Measurements from ENCODE around the gene CORO6.

The CORO6 gene

DNA sequence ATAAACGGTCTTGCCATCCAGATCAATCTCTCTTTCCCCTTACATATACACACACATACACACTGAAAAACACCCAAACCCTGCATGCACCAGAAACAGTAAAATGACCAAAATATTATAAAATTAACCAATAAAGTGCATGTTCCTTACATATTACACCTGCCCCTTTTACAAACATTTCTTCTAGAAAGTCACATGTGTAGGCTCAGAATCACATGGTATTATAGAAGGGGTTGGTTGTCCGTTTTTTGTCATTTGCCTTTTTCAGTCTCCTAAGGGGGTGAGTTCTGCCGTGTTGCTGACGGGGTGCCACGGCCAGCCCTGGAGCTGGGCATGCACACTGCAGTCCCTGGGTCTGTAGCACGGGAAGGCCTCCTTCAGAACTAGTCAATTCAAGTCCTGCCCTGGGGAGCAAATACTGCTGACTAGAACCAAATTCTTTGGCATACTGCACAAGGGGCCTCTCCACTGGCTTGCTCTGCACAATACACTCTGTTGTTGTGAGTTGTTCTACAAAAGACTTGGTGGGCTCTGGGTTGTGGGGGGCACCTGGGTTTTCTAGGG, 8.0 kb upstream of the CORO6 start:
- Histone ChIP-seq H3K79me2 (ENCODE audit: insufficient read depth, low read length) (no peaks in the 10 kb centered on the region), H4K20me1 (ENCODE audit: insufficient read depth, low read length, poor library complexity, severe bottlenecking) (no peaks in the 10 kb centered on the region), H3K9me3 (ENCODE audit: insufficient read depth, low read depth, low read length) (no peaks in the 10 kb centered on the region), H3K36me3 (ENCODE audit: insufficient read depth, low read length) (peaks cover 41% of the 10 kb centered on the region; the same call in 1 of the 2 replicates), H3K4me1 (ENCODE audit: insufficient read depth, low read length, poor library complexity, severe bottlenecking) (no peaks in the 10 kb centered on the region), H2AFZ (ENCODE audit: low read length) (no peak overlapping the region), H3K4me3 (ENCODE audit: low read length, poor library complexity, severe bottlenecking) (no peak overlapping the region), H3F3A (ENCODE audit: low read depth) (no peaks in the 10 kb centered on the region), H3K27me3 (ENCODE audit: insufficient read depth, low read length, poor library complexity, severe bottlenecking) (no peaks in the 10 kb centered on the region), H3K9me2 (replicated peaks; ENCODE audit: low read depth, low read length) (no peaks in the 10 kb centered on the region), H3K9ac (ENCODE audit: low read depth, low read length, poor library complexity, severe bottlenecking) (no peak overlapping the region), H3K4me2 (ENCODE audit: low read depth, low read length, poor library complexity, severe bottlenecking) (no peak overlapping the region)
- TF ChIP-seq, protein P1, sequence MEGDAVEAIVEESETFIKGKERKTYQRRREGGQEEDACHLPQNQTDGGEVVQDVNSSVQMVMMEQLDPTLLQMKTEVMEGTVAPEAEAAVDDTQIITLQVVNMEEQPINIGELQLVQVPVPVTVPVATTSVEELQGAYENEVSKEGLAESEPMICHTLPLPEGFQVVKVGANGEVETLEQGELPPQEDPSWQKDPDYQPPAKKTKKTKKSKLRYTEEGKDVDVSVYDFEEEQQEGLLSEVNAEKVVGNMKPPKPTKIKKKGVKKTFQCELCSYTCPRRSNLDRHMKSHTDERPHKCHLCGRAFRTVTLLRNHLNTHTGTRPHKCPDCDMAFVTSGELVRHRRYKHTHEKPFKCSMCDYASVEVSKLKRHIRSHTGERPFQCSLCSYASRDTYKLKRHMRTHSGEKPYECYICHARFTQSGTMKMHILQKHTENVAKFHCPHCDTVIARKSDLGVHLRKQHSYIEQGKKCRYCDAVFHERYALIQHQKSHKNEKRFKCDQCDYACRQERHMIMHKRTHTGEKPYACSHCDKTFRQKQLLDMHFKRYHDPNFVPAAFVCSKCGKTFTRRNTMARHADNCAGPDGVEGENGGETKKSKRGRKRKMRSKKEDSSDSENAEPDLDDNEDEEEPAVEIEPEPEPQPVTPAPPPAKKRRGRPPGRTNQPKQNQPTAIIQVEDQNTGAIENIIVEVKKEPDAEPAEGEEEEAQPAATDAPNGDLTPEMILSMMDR (conservative IDR thresholded peaks at IDR 0.05; ENCODE audit: low read length): no peak

DNA sequence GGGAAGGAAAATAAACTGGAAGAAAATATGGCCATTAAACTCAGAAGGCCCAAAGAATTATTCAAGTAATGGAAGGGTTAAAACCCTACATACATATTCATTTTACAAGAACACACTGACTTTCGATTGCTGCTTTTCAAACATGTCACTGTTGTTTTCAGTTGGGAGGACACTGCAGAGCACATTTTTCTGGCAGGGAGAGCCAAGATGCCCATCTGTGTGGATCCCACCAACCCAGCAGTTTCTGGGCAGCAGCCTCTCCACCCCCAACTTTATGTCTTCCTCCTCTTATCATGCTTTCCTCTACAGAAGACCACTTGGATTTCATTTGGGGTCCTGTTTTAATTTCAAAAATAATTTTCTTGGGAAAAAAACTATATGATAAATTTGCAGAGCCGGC, 7.1 kb upstream of the CORO6 start:
- Histone ChIP-seq H3K36me3 (ENCODE audit: insufficient read depth, low read length) (peaks cover 34% of the 10 kb centered on the region; the same call in 1 of the 2 replicates), H3K9me3 (ENCODE audit: insufficient read depth, low read depth, low read length) (no peaks in the 10 kb centered on the region), H3K27me3 (ENCODE audit: insufficient read depth, low read length, poor library complexity, severe bottlenecking) (no peaks in the 10 kb centered on the region), H4K20me1 (ENCODE audit: insufficient read depth, low read length, poor library complexity, severe bottlenecking) (no peaks in the 10 kb centered on the region), H3K4me2 (ENCODE audit: low read depth, low read length, poor library complexity, severe bottlenecking) (no peak overlapping the region), H3K4me1 (ENCODE audit: insufficient read depth, low read length, poor library complexity, severe bottlenecking) (no peaks in the 10 kb centered on the region), H3K9ac (ENCODE audit: low read depth, low read length, poor library complexity, severe bottlenecking) (no peak overlapping the region), H3K4me3 (ENCODE audit: low read length, poor library complexity, severe bottlenecking) (no peak overlapping the region), H3K79me2 (ENCODE audit: insufficient read depth, low read length) (no peaks in the 10 kb centered on the region), H3F3A (ENCODE audit: low read depth) (no peaks in the 10 kb centered on the region), H3K9me2 (replicated peaks; ENCODE audit: low read depth, low read length) (no peaks in the 10 kb centered on the region), H2AFZ (ENCODE audit: low read length) (no peak overlapping the region)
- TF ChIP-seq, protein P1 (conservative IDR thresholded peaks at IDR 0.05; ENCODE audit: low read length): no peak
- no peak for TF ChIP-seq EZH2phosphoT487 (IDR thresholded peaks at IDR 0.05; ENCODE audit: borderline replicate concordance)

DNA sequence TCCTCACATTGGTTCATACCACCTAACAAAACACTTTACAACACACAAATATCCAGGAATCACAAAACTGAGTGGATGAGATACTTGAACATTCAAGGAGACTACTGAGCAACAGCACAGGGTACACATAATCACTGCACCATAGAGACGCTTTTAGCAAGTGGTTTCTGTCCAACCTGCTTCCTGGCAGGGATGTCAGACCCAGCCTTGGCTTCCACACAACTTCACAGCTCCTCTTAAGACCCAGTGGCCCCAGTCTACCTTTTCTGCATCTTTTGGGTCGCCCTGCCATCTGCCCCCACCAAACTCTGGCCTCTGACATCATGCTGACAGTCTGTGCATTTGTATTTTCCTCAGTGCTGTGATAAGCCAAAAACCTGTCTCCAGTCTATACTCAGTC, 5.9 kb upstream of the CORO6 start:
- H3K27me3 ChIP-seq (ENCODE audit: insufficient read depth, low read length, poor library complexity, severe bottlenecking): no peaks in the 10 kb centered on the region
- H3K9ac ChIP-seq (ENCODE audit: low read depth, low read length, poor library complexity, severe bottlenecking): no peak overlapping the region
- H4K20me1 ChIP-seq (ENCODE audit: insufficient read depth, low read length, poor library complexity, severe bottlenecking): no peaks in the 10 kb centered on the region
- no peaks in the 10 kb centered on the region for H3K9me2 ChIP-seq (replicated peaks; ENCODE audit: low read depth, low read length)
- H3K4me1 ChIP-seq (ENCODE audit: insufficient read depth, low read length, poor library complexity, severe bottlenecking): peaks cover 4% of the 10 kb centered on the region
- no peak overlapping the region for H2AFZ ChIP-seq (ENCODE audit: low read length)
- no peaks in the 10 kb centered on the region for H3K9me3 ChIP-seq (ENCODE audit: insufficient read depth, low read depth, low read length)
- H3K4me2 ChIP-seq (ENCODE audit: low read depth, low read length, poor library complexity, severe bottlenecking): no peak overlapping the region
- H3K36me3 ChIP-seq (ENCODE audit: insufficient read depth, low read length): peaks cover 32% of the 10 kb centered on the region; the same call in 1 of the 2 replicates
- no peaks in the 10 kb centered on the region for H3K79me2 ChIP-seq (ENCODE audit: insufficient read depth, low read length)
- TF ChIP-seq, protein P1 (conservative IDR thresholded peaks at IDR 0.05; ENCODE audit: low read length): no peak
- no peak for TF ChIP-seq EZH2phosphoT487 (IDR thresholded peaks at IDR 0.05; ENCODE audit: borderline replicate concordance)
- no peak overlapping the region for H3K4me3 ChIP-seq (ENCODE audit: low read length, poor library complexity, severe bottlenecking)
- H3F3A ChIP-seq (ENCODE audit: low read depth): no peaks in the 10 kb centered on the region

Data from Loucy (cell line).